HG02943 (cell line): ENCODE measurements around the gene RFWD3.

Source experiments
- ATAC-seq: cut with Tn5 transposase; IDR thresholded peaks from one replicate; pipeline ENCODE4 v1.9.1; 2021; ENCODE audit warnings: mild to moderate bottlenecking, low read depth, moderate library complexity; ENCODE audit not compliant: unreplicated experiment

RFWD3 gene, protein sequence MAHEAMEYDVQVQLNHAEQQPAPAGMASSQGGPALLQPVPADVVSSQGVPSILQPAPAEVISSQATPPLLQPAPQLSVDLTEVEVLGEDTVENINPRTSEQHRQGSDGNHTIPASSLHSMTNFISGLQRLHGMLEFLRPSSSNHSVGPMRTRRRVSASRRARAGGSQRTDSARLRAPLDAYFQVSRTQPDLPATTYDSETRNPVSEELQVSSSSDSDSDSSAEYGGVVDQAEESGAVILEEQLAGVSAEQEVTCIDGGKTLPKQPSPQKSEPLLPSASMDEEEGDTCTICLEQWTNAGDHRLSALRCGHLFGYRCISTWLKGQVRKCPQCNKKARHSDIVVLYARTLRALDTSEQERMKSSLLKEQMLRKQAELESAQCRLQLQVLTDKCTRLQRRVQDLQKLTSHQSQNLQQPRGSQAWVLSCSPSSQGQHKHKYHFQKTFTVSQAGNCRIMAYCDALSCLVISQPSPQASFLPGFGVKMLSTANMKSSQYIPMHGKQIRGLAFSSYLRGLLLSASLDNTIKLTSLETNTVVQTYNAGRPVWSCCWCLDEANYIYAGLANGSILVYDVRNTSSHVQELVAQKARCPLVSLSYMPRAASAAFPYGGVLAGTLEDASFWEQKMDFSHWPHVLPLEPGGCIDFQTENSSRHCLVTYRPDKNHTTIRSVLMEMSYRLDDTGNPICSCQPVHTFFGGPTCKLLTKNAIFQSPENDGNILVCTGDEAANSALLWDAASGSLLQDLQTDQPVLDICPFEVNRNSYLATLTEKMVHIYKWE

GRCh38 chr16:74666425-74667254 is at the start of gene RFWD3:
Gene RFWD3 (minus strand): TSS chr16:74666877. CDS start chr16:74661449, 5,428 bp downstream.
- ATAC-seq = peak; percentile 99

GRCh38 chr16:74716355-74716754 is 49.7 kb upstream of the RFWD3 start:
- ATAC-seq = no peak

DNA sequence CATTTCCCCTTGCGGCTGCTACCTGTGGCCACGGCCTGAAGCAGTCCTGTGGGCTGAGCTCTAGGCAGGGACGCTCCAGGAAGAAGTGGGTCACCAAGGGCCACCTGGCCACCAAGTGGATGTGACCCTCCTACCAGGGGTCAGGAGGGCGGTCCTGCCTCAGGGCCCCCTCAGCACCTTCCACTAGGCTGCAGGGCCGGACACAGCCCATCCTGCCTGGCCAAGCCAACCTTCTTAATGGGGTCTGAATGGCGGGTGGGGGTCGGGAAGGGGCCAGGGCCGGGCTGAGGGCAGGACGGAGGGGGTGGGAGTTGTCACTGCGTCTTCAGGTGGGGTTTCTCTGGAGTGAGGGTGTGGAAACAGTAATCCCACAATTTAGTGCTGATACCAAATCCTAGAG is 47.2 kb upstream of the RFWD3 start:
- no peak for ATAC-seq

DNA sequence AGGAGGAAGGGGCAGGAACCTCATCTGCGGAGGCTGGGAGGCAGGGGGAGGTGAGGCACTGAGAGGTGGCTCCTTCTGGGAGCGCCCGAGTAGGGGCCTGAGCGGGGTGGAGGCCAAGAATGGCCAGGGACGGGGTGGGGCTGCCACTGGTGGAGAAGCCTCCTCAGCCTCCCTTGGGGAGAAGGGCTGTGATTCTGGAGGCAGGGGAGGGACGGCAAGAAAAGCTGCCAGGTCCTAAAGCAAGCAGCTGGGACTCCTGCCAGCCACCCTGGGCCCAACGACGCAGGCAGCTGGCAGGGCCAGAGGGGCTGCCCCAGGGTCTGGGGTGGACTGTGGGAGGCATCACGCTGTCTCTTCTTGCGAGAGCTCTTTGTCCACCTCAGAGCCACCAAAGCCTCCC is 46.6 kb upstream of the RFWD3 start:
- ATAC-seq = no peak

DNA sequence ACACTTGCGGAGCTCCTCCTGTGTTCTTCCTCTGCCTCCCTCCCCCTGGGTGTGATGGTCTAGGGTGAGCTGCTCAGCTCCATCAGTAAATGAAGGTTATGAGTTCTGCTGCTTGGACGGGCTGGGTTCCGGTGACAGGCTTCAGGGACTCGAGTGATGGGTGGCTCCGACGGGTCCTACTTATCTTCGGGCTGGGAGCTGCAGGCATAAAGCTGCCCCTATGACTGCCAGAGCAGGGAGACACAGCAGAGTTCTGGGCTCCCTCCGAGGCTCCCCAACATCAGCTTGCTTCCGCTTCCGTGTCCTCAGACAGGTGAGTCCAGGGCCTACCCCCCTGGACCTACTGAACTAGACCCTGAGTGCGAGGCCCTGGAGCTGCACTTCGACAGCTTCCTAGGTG is 45.3 kb upstream of the RFWD3 start:
- no peak for ATAC-seq

DNA sequence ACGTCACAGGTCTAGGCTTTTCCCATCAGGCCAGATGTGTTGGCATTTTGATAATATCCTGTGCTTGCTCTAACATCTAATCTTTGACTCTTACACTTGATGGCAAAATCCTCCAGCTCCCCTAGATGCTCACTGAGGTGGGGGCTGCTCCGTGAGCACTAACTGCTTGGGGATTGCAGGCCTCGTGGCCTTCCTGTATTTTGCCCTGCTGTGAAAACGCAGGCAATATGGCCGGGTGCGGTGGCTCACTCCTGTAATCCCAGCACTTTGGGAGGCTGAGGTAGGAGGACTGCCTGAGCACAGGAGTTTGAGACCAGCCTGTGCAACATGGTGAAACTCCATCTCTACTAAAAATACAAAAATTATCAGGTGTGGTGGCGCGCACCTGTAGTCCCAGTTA is 43.7 kb upstream of the RFWD3 start:
- ATAC-seq = no peak

DNA sequence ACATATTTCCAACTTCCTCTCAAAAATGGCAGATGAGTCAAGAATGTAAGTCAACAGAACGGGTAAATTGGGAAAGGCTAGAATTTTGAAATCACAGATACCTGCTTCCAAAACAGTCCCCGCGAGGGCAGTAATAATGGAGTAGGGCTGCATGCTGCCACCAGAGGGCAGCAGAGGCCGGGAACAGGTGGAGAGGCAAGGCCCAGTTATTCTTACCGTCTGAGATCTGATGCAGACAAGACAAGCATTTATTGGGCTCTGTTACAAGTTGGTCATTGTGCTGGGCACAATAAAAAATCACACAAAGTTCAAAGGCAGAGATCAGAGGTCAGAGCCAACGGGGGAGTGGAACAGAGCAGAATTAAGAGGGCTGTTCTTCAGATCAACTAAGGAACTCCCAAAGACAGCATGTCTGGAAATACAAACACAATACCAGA is 42.8 kb upstream of the RFWD3 start:
- ATAC-seq = peak; percentile 82

GRCh38 chr16:74700438-74701225 is 34.0 kb upstream of the RFWD3 start, which contains the start of gene MLKL:
Gene MLKL (minus strand): TSS chr16:74700862. CDS start chr16:74695757, 5,105 bp downstream.
- no peak for ATAC-seq

DNA sequence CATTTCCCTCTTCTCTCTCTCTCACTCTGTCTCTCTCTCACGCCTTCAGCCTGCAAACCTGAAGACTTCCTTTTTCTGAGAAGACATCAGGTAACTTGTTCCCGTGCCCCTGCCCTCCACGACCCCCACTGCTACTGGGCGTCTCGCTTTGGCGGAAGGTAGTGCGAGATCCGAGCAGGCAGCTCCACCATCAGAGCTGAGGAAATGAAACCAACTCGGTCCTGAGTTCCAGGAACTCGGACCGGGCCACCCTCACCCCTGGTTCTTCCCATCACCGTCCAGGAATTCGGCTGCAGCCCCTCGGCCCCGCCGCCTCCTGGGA is 33.4 kb upstream of the RFWD3 start:
- no peak for ATAC-seq

- no peak for ATAC-seq
Observed at GRCh38 chr16:74699666-74700065, 33.0 kb upstream of the RFWD3 start.

DNA sequence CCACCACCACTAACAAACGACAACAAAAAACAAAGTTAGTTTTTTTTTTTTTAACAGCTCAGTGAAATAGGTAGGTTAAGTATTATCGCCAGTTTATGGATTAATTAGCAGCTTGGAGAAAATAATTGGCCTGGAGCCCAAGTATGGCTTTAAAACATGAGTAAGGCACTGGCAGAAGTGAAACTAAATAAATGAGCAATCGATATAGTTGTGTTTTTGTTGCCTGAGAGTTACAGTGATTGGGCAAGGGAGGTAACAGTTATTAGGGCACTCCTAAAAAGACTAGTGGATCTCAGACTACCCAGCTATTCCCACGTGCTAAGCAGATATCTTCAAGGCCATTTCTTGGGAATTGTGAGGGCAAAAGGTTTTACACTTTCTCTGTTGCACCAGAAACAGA is 31.5 kb upstream of the RFWD3 start:
- no peak for ATAC-seq

DNA sequence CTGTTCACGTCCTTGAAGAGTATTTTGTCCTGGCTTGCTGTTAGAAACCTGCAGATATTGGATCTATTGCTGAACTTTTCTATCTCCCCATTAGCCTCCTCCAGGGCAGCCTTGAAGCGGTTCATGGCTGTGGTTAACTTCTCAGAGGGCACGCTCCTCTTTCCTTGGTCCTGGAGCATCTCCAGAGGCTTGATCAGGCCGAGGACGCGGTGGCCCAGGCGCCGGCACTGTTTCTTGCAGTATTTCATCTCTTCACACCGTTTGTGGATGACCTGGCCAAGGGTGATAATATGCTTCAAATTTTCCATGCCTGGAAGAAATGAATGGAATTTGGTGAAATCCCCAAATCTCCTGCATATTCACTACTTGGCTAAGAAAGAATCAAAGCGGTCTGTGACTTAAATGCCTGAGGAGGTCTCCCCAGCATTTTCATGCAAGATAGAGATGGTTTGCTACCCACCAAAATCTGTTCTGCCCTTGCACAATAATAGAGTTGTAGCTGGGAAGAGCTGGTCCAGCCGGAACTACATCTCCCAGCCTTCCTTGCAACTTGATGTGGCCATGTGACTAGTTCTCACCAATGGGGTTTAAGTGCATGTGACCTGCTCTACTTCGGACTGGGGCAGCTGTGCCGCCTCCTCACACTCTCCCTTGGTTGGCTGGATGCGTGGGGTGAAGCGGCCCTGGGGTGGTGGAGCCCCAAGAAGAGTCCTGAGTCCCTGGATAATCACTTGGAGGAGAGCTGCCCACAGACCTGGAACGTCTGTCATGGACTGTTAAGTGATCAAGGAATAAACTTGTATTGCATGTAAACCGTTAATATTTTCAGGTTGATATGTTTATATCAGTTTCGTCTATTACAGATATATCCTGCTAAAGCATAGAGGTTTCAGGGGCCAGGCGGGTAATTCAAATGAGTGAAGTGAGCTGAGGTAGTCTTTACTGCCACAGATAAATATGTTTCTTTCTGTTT is 29.1 kb upstream of the RFWD3 start:
- ATAC-seq = peak; percentile 78

- ATAC-seq = no peak
Observed at GRCh38 chr16:74691093-74691855, 24.6 kb upstream of the RFWD3 start.

GRCh38 chr16:74682556-74682955 is 15.9 kb upstream of the RFWD3 start:
- ATAC-seq = no peak

GRCh38 chr16:74680681-74681080 is 14.0 kb upstream of the RFWD3 start:
- ATAC-seq = no peak

- ATAC-seq = no peak
Observed at GRCh38 chr16:74679983-74680382, 13.3 kb upstream of the RFWD3 start.

- ATAC-seq = no peak
Observed at GRCh38 chr16:74677868-74678267, 11.2 kb upstream of the RFWD3 start.

DNA sequence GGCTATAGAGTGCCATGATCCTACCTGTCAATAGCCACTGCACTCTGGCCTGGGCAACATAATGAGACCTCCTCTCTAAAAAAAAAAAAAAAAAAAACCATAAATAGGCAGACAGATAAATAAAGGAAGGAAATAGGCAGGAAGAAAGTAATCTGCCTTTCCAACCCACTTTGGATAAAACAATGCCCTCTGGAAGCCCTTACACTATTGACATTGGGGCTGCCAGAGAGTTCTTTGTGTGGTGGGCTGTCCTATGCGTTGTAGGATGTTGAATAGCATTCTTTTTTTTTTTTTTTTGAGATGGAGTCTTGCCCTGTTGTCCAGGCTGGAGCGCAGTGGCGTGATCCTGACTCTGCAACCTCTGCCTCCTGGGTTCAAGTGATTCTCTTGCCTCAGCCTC is 7.2 kb upstream of the RFWD3 start:
- ATAC-seq = no peak
